Neural progenitor cell (in vitro differentiated cells): ENCODE data around the gene GRIK1. TPM values are rescaled to one million over a fixed set of nuclear protein-coding genes. Genes with fewer than 3 reads are reported as not detected.

Source experiments
- DNase-seq: peaks from one replicate; pipeline ENCODE4 v3.0.0-alpha.2; 2016; ENCODE audit warnings: low spot score
- H2AFZ ChIP-seq: fragments of 200-600 bp; sonication (generic); replicated peaks from 2 replicates; pipeline ENCODE4 v1.6.1; 2016; ENCODE audit warnings: antibody characterized with exemption
- H3F3A ChIP-seq: fragments of 200-600 bp; sonication (generic); 2 replicates; pipeline ENCODE4 v1.6.1; 2016; ENCODE audit warnings: antibody characterized with exemption, low read depth
- H3K27ac ChIP-seq: fragments of 200-600 bp; sonication (generic); 2 replicates; pipeline ENCODE4 v1.5.1; 2016; ENCODE audit warnings: mild to moderate bottlenecking
- H3K27me3 ChIP-seq: fragments of 200-600 bp; sonication (generic); 2 replicates; pipeline ENCODE4 v1.6.1; 2016; ENCODE audit warnings: mild to moderate bottlenecking, moderate library complexity
- H3K36me3 ChIP-seq: fragments of 200-600 bp; sonication (generic); 2 replicates; pipeline ENCODE4 v1.5.1; 2016
- H3K4me1 ChIP-seq: fragments of 200-600 bp; sonication (generic); 2 replicates; pipeline ENCODE4 v1.6.1; 2016; ENCODE audit warnings: mixed run types
- H3K4me2 ChIP-seq: fragments of 200-600 bp; sonication (generic); 2 replicates; pipeline ENCODE4 v1.6.1; 2016
- H3K4me3 ChIP-seq: fragments of 200-600 bp; sonication (generic); 2 replicates; pipeline ENCODE4 v1.5.1; 2016
- H3K79me2 ChIP-seq: fragments of 200-600 bp; sonication (generic); 2 replicates; pipeline ENCODE4 v1.6.1; 2016; ENCODE audit warnings: low read depth
- H3K9ac ChIP-seq: fragments of 200-600 bp; sonication (generic); 2 replicates; pipeline ENCODE4 v1.6.1; 2016
- H3K9me3 ChIP-seq: fragments of 200-600 bp; sonication (generic); 2 replicates; pipeline ENCODE4 v1.5.1; 2016; ENCODE audit warnings: low read depth
- H4K20me1 ChIP-seq: fragments of 200-600 bp; sonication (generic); 2 replicates; pipeline ENCODE4 v1.6.1; 2016; ENCODE audit warnings: low read depth
- H3K27ac Mint-ChIP-seq: 3 replicates; pipeline ENCODE4 v1.8.0; 2021; ENCODE audit warnings: mixed read lengths
- H3K27me3 Mint-ChIP-seq: 2 replicates; pipeline ENCODE4 v1.8.0; 2022; ENCODE audit warnings: low read depth, mild to moderate bottlenecking, inconsistent platforms, moderate library complexity, mixed read lengths; ENCODE audit not compliant: insufficient read depth
- H3K36me3 Mint-ChIP-seq: 3 replicates; pipeline ENCODE4 v1.8.0; 2021; ENCODE audit warnings: mixed read lengths
- H3K4me1 Mint-ChIP-seq: 3 replicates; pipeline ENCODE4 v1.8.0; 2021; ENCODE audit warnings: mixed read lengths
- H3K4me3 Mint-ChIP-seq: 3 replicates; pipeline ENCODE4 v1.8.0; 2021; ENCODE audit warnings: mild to moderate bottlenecking, moderate library complexity, mixed read lengths
- H3K9me3 Mint-ChIP-seq: 3 replicates; pipeline ENCODE4 v1.8.0; 2020; ENCODE audit warnings: mixed read lengths
- CTCF ChIP-seq: fragments of 200-600 bp; sonication (generic); IDR thresholded peaks from 2 replicates; pipeline ENCODE4 v1.5.1; 2017; ENCODE audit warnings: antibody characterized with exemption, mild to moderate bottlenecking
- EZH2 ChIP-seq: fragments of 200-600 bp; sonication (generic); IDR thresholded peaks from 2 replicates; pipeline ENCODE4 v1.6.1; 2017; ENCODE audit warnings: antibody characterized with exemption, mild to moderate bottlenecking, moderate library complexity
- EZH2phosphoT487 ChIP-seq: fragments of 200-600 bp; sonication (generic); IDR thresholded peaks from 2 replicates; pipeline ENCODE4 v1.6.1; 2017; ENCODE audit warnings: antibody characterized with exemption
- total RNA-seq: library from RNA; depleted of rRNA; stranded (reverse); fragments of >200 nt; gene quantifications from 2 replicates; pipeline ENCODE4 v1.2.3, GENCODE V29; 2015; ENCODE audit warnings: low replicate concordance

The GRIK1 gene
- total RNA-seq, 1 donor from 2014 or later: 1.6 TPM

- no peak overlapping the region for H3K9ac ChIP-seq
- no peaks in the 10 kb centered on the region for H3K27me3 ChIP-seq
- DNase-seq: no peak
- H3K4me3 ChIP-seq: no peak overlapping the region
- peaks cover 10% of the 10 kb centered on the region for H3K4me1 Mint-ChIP-seq
- H3K9me3 ChIP-seq: no peaks in the 10 kb centered on the region
- no peaks in the 10 kb centered on the region for H3K27me3 Mint-ChIP-seq
- H3K27ac Mint-ChIP-seq: no peak overlapping the region
- no peak overlapping the region for H3K4me3 Mint-ChIP-seq
- H3K79me2 ChIP-seq: no peaks in the 10 kb centered on the region
- no peaks in the 10 kb centered on the region for H3K36me3 Mint-ChIP-seq
- no peaks in the 10 kb centered on the region for H4K20me1 ChIP-seq
- TF ChIP-seq EZH2phosphoT487 (no peak), CTCF (no peak), EZH2 (no peak)
- no peak overlapping the region for H2AFZ ChIP-seq
- no peaks in the 10 kb centered on the region for H3K4me1 ChIP-seq
- no peak overlapping the region for H3K27ac ChIP-seq
- H3K9me3 Mint-ChIP-seq: no peaks in the 10 kb centered on the region
- H3F3A ChIP-seq: no peaks in the 10 kb centered on the region
- no peaks in the 10 kb centered on the region for H3K36me3 ChIP-seq
- no peak overlapping the region for H3K4me2 ChIP-seq
Measured at GRCh38 chr21:29803191-29803590, 136.6 kb downstream of the GRIK1 start.

DNA sequence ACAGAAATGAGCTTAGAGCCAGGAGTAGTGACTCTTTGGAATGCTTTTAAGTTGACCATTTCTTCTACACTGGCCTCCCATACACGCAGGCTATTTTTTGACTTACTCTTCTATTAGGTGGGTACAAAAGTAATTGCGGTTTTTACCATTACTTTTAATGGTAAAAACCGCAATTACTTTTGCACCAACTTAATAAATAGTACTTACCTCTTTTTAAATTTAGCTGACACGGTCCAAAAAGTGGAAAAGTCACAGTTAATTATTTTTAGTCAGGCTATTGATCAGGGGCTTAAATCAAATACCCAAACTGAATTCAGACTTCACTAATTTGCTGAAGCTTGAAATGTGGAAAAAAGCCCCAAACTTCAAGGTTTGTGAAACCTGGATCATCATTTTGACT lies 138.7 kb downstream of the GRIK1 start:
- TF ChIP-seq EZH2: no peak
- no peak for TF ChIP-seq EZH2phosphoT487
- no peak for TF ChIP-seq CTCF
- Histone ChIP-seq H3K4me3 (no peak overlapping the region), H3K9me3 (no peaks in the 10 kb centered on the region), H3K9ac (no peak overlapping the region), H3K36me3 (no peaks in the 10 kb centered on the region), H3F3A (no peaks in the 10 kb centered on the region), H3K27ac (no peak overlapping the region), H3K4me2 (no peak overlapping the region), H3K79me2 (no peaks in the 10 kb centered on the region), H2AFZ (no peak overlapping the region), H4K20me1 (no peaks in the 10 kb centered on the region), H3K4me1 (no peaks in the 10 kb centered on the region), H3K27me3 (no peaks in the 10 kb centered on the region)
- Mint-ChIP-seq H3K4me3 (no peak overlapping the region), H3K27me3 (no peaks in the 10 kb centered on the region), H3K27ac (no peak overlapping the region), H3K36me3 (no peaks in the 10 kb centered on the region), H3K9me3 (no peaks in the 10 kb centered on the region), H3K4me1 (peaks cover 6% of the 10 kb centered on the region)
- no peak for DNase-seq

GRCh38 chr21:29800056-29800455 lies 139.7 kb downstream of the GRIK1 start:
- no peaks in the 10 kb centered on the region for H3K4me1 ChIP-seq
- H4K20me1 ChIP-seq: no peaks in the 10 kb centered on the region
- no peak overlapping the region for H2AFZ ChIP-seq
- H3K27me3 ChIP-seq: no peaks in the 10 kb centered on the region
- no peak overlapping the region for H3K4me2 ChIP-seq
- H3K4me1 Mint-ChIP-seq: peaks cover 6% of the 10 kb centered on the region
- no peaks in the 10 kb centered on the region for H3K9me3 Mint-ChIP-seq
- no peak for TF ChIP-seq EZH2phosphoT487
- H3K4me3 ChIP-seq: no peak overlapping the region
- H3K4me3 Mint-ChIP-seq: no peak overlapping the region
- H3K9ac ChIP-seq: no peak overlapping the region
- H3K79me2 ChIP-seq: no peaks in the 10 kb centered on the region
- no peak for DNase-seq
- H3K36me3 ChIP-seq: no peaks in the 10 kb centered on the region
- no peak overlapping the region for H3K27ac ChIP-seq
- no peaks in the 10 kb centered on the region for H3K27me3 Mint-ChIP-seq
- no peaks in the 10 kb centered on the region for H3F3A ChIP-seq
- no peak overlapping the region for H3K27ac Mint-ChIP-seq
- no peaks in the 10 kb centered on the region for H3K9me3 ChIP-seq
- no peaks in the 10 kb centered on the region for H3K36me3 Mint-ChIP-seq

DNA sequence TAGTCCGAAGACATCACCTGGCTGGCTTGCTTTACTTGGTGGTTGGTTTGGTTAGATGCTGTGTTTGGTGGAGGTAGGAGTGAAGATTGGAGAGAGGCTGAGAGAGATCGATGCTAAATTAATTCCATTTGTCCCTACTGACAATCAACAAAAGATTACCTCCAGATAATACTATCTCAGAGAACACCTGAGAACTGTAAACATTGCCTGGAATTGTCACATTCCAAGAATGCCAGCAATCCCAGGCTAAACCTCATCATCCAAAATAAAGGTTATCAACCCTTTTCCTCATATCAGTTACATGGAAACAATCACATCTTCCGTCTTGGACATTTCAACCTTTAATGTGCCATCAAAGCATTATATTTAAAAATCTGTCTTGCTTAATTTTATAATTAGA lies 141.0 kb downstream of the GRIK1 start:
- Mint-ChIP-seq H3K4me3 (no peak overlapping the region), H3K9me3 (no peaks in the 10 kb centered on the region), H3K36me3 (no peaks in the 10 kb centered on the region), H3K4me1 (peaks cover 3% of the 10 kb centered on the region), H3K27me3 (no peaks in the 10 kb centered on the region), H3K27ac (no peak overlapping the region)
- Histone ChIP-seq H3K4me3 (no peak overlapping the region), H3K79me2 (no peaks in the 10 kb centered on the region), H3K36me3 (no peaks in the 10 kb centered on the region), H3K9me3 (no peaks in the 10 kb centered on the region), H2AFZ (no peak overlapping the region), H3F3A (no peaks in the 10 kb centered on the region), H3K4me2 (no peak overlapping the region), H3K27me3 (no peaks in the 10 kb centered on the region), H3K9ac (no peak overlapping the region), H3K4me1 (no peaks in the 10 kb centered on the region), H3K27ac (no peak overlapping the region), H4K20me1 (no peaks in the 10 kb centered on the region)
- DNase-seq: no peak
- no peak for TF ChIP-seq EZH2
- TF ChIP-seq CTCF: no peak
- TF ChIP-seq EZH2phosphoT487: no peak
